Stimulated activated naive CD4-positive, alpha-beta T cell treated with Interleukin-2 at 50 U/mL for 16 hours (primary cell): ENCODE results near the gene HIF3A.

Source experiments
- DNase-seq: peaks from one replicate; lab custom pipeline; 2025; lab: John Stamatoyannopoulos, UW

Gene HIF3A

GRCh38 chr19:46330319-46330918 is 33.6 kb downstream of the HIF3A start:
- DNase-seq = no peak

- no peak for DNase-seq
Measured at GRCh38 chr19:46337487-46337886, 40.6 kb downstream of the HIF3A start.

- DNase-seq = no peak
Measured at GRCh38 chr19:46339446-46339845, 42.6 kb downstream of the HIF3A start.

- no peak for DNase-seq
Measured at GRCh38 chr19:46340051-46340659, 43.3 kb downstream of the HIF3A start.

GRCh38 chr19:46341937-46342336 is 45.1 kb downstream of the HIF3A start:
- no peak for DNase-seq

GRCh38 chr19:46344363-46344762 is 47.5 kb downstream of the HIF3A start:
- no peak for DNase-seq

- no peak for DNase-seq
Measured at GRCh38 chr19:46345157-46345556, 48.3 kb downstream of the HIF3A start.

GRCh38 chr19:46346821-46347571 is 50.2 kb downstream of the HIF3A start, which contains the start of gene PPP5C:
TSS of gene PPP5C (plus strand) at chr19:46347087. CDS start at chr19:46347097, 10 bp downstream.
- peak; percentile 90 for DNase-seq

GRCh38 chr19:46347572-46347883 is 50.7 kb downstream of the HIF3A start:
- no peak for DNase-seq

GRCh38 chr19:46347985-46348384 is 51.1 kb downstream of the HIF3A start:
- DNase-seq = no peak

GRCh38 chr19:46349311-46349993 is 52.6 kb downstream of the HIF3A start:
- no peak for DNase-seq

GRCh38 chr19:46350029-46350757 is 53.4 kb downstream of the HIF3A start:
- no peak for DNase-seq

- peak; percentile 28 for DNase-seq
Measured at GRCh38 chr19:46350758-46351159, 53.9 kb downstream of the HIF3A start.

GRCh38 chr19:46351241-46352041 is 54.6 kb downstream of the HIF3A start:
- DNase-seq = no peak

GRCh38 chr19:46353730-46354528 is 57.1 kb downstream of the HIF3A start:
- no peak for DNase-seq

GRCh38 chr19:46355234-46356148 is 58.6 kb downstream of the HIF3A start:
- no peak for DNase-seq

- DNase-seq = no peak
Measured at GRCh38 chr19:46356149-46357055, 59.6 kb downstream of the HIF3A start.
